ENCODE data around the gene KIF13A. TPM values are rescaled to one million over a fixed set of nuclear protein-coding genes. Genes with fewer than 3 reads are reported as not detected.

Gene KIF13A
- total RNA-seq, 1 experiment from 2014 or later = 52.2 TPM

- H3K4me2 ChIP-seq = peak overlapping the region; percentile 83
- no peaks in the 10 kb centered on the region for H4K20me1 ChIP-seq (ENCODE audit: insufficient read depth)
- no peaks in the 10 kb centered on the region for H3K79me2 ChIP-seq (ENCODE audit: low read depth)
- POLR2A ChIA-PET (ENCODE audit: unreplicated experiment) = interaction anchor here (0.6 to 1.0 kb wide), 2 partner anchors 14 to 21 kb away, joined by 3 to 5 read pairs; partner anchors contain the start of gene NUP153
- CTCF ChIA-PET = interaction anchor here (0.6 to 0.7 kb wide), 2 partner anchors 20 to 36 kb away, joined by 4 to 21 read pairs; no protein-coding TSS in a partner anchor
- intact Hi-C loops (cut with micrococcal nuclease; ENCODE audit: unreplicated experiment) = loop anchor here (2.0 kb wide), 1 partner anchor 15 kb away; the partner anchor contains the start of gene NUP153
- H3K27ac ChIP-seq = peak overlapping the region; percentile 82
- no peak for TF ChIP-seq CTCF (conservative IDR thresholded peaks at IDR 0.05)
- H3K4me3 ChIP-seq = peak overlapping the region; percentile 19; the same call in 1 of the 2 replicates
- H3K27me3 ChIP-seq (ENCODE audit: insufficient read depth, low read depth) = no peaks in the 10 kb centered on the region
- DNase-seq = no peak
- H2AFZ ChIP-seq = peak overlapping the region; percentile 3; the same call in 1 of the 2 replicates
- BruUV-seq (replicated peaks) = TSS peak; percentile 81
- H3K4me1 ChIP-seq (replicated peaks; ENCODE audit: insufficient read depth) = peaks cover 24% of the 10 kb centered on the region
- no peaks in the 10 kb centered on the region for H3K9me3 ChIP-seq (ENCODE audit: insufficient read depth, low read depth)
- H3F3A ChIP-seq (ENCODE audit: insufficient read depth, low read depth) = peaks cover 15% of the 10 kb centered on the region; the same call in 1 of the 2 replicates
- no peaks in the 10 kb centered on the region for H3K36me3 ChIP-seq (ENCODE audit: low read depth)
- H3K9me2 ChIP-seq (ENCODE audit: insufficient read depth) = no peaks in the 10 kb centered on the region
Observed at GRCh38 chr6:17721671-17722070, 265.8 kb downstream of the KIF13A start.

- peaks cover 20% of the 10 kb centered on the region; the same call in 1 of the 2 replicates for H3F3A ChIP-seq (ENCODE audit: insufficient read depth, low read depth)
- BruUV-seq (replicated peaks) = no TSS peak
- no peak overlapping the region for H3K4me2 ChIP-seq
- no peaks in the 10 kb centered on the region for H3K79me2 ChIP-seq (ENCODE audit: low read depth)
- ChIA-PET POLR2A (ENCODE audit: unreplicated experiment) (interaction anchor here (0.6 kb wide), 1 partner anchor 24 kb away, joined by 6 read pairs; no protein-coding TSS in a partner anchor), CTCF (interaction anchor here (0.7 kb wide), 1 partner anchor 17 kb away, joined by 18 read pairs; no protein-coding TSS in a partner anchor)
- H3K9me3 ChIP-seq (ENCODE audit: insufficient read depth, low read depth) = no peaks in the 10 kb centered on the region
- H3K4me1 ChIP-seq (replicated peaks; ENCODE audit: insufficient read depth) = peaks cover 37% of the 10 kb centered on the region
- H2AFZ ChIP-seq = no peak overlapping the region
- H3K27me3 ChIP-seq (ENCODE audit: insufficient read depth, low read depth) = no peaks in the 10 kb centered on the region
- intact Hi-C loops (cut with micrococcal nuclease; ENCODE audit: unreplicated experiment) = no loop called here
- no peaks in the 10 kb centered on the region for H3K9me2 ChIP-seq (ENCODE audit: insufficient read depth)
- no peak for DNase-seq
- TF ChIP-seq CTCF (conservative IDR thresholded peaks at IDR 0.05) = no peak
- no peak for TF ChIP-seq EZH2 (IDR thresholded peaks at IDR 0.05; ENCODE audit: low read depth)
- no peak overlapping the region for H3K27ac ChIP-seq
- H3K36me3 ChIP-seq (ENCODE audit: low read depth) = no peaks in the 10 kb centered on the region
- H4K20me1 ChIP-seq (ENCODE audit: insufficient read depth) = no peaks in the 10 kb centered on the region
- no peak overlapping the region for H3K4me3 ChIP-seq
Observed at GRCh38 chr6:17719323-17720041, 268.0 kb downstream of the KIF13A start.

- intact Hi-C loops (cut with micrococcal nuclease; ENCODE audit: unreplicated experiment) = no loop called here
- H3K4me2 ChIP-seq = no peak overlapping the region
- BruUV-seq (replicated peaks) = no TSS peak
- DNase-seq = no peak
- H3K9me2 ChIP-seq (ENCODE audit: insufficient read depth) = no peaks in the 10 kb centered on the region
- no peak overlapping the region for H2AFZ ChIP-seq
- H3K27me3 ChIP-seq (ENCODE audit: insufficient read depth, low read depth) = no peaks in the 10 kb centered on the region
- peaks cover 8% of the 10 kb centered on the region; the same call in 1 of the 2 replicates for H3F3A ChIP-seq (ENCODE audit: insufficient read depth, low read depth)
- no peak overlapping the region for H3K4me3 ChIP-seq
- CTCF ChIA-PET = no interaction called here
- peaks cover 26% of the 10 kb centered on the region for H3K4me1 ChIP-seq (replicated peaks; ENCODE audit: insufficient read depth)
- H3K27ac ChIP-seq = no peak overlapping the region
- H4K20me1 ChIP-seq (ENCODE audit: insufficient read depth) = no peaks in the 10 kb centered on the region
- H3K79me2 ChIP-seq (ENCODE audit: low read depth) = no peaks in the 10 kb centered on the region
- H3K36me3 ChIP-seq (ENCODE audit: low read depth) = no peaks in the 10 kb centered on the region
- H3K9me3 ChIP-seq (ENCODE audit: insufficient read depth, low read depth) = no peaks in the 10 kb centered on the region
- TF ChIP-seq CTCF (conservative IDR thresholded peaks at IDR 0.05) (no peak), EZH2 (IDR thresholded peaks at IDR 0.05; ENCODE audit: low read depth) (no peak)
- POLR2A ChIA-PET (ENCODE audit: unreplicated experiment) = interaction anchor here (0.5 kb wide), 1 partner anchor 9 kb away, joined by 3 read pairs; the partner anchor contains the start of gene NUP153
Observed at GRCh38 chr6:17716221-17716620, 271.2 kb downstream of the KIF13A start.
